Loucy (cell line): ENCODE data around the gene MCRIP1.

Experiments used
- EZH2phosphoT487 ChIP-seq: fragments of 200-600 bp; IDR thresholded peaks from 2 replicates; pipeline ENCODE4 v1.6.1; 2018; ENCODE audit warnings: antibody characterized with exemption, mild to moderate bottlenecking, moderate library complexity, borderline replicate concordance
- TF ChIP-seq, protein P1 (sequence below): fragments of 200-600 bp; sonication (generic); conservative IDR thresholded peaks from 2 replicates; pipeline ENCODE4 v1.5.1; 2014; ENCODE audit warnings: mild to moderate bottlenecking, antibody characterized with exemption, low read length

DNA sequence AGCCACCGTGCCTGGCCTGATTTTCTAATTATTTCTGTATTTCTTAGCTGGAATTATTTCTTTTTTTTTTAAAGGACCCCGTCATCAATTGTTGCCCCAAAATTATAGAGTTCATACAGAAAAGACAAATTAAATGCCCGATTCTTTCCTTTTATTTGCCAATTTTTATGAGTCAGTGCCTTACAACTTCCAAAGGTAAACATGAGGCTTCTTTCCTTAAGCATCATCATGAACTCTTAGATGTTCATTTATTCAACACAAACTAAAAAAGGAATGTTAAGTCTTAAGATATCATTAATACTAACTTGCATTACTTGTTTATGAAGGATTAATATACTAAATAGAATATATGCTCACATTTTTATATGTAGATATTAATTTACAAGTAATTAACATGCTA, 45.2 kb upstream of the MCRIP1 start:
- TF ChIP-seq, protein P1, sequence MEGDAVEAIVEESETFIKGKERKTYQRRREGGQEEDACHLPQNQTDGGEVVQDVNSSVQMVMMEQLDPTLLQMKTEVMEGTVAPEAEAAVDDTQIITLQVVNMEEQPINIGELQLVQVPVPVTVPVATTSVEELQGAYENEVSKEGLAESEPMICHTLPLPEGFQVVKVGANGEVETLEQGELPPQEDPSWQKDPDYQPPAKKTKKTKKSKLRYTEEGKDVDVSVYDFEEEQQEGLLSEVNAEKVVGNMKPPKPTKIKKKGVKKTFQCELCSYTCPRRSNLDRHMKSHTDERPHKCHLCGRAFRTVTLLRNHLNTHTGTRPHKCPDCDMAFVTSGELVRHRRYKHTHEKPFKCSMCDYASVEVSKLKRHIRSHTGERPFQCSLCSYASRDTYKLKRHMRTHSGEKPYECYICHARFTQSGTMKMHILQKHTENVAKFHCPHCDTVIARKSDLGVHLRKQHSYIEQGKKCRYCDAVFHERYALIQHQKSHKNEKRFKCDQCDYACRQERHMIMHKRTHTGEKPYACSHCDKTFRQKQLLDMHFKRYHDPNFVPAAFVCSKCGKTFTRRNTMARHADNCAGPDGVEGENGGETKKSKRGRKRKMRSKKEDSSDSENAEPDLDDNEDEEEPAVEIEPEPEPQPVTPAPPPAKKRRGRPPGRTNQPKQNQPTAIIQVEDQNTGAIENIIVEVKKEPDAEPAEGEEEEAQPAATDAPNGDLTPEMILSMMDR: no peak
- no peak for TF ChIP-seq EZH2phosphoT487
